HG03521 (cell line): ENCODE results near the gene PDILT.

Experiments
- ATAC-seq: cut with Tn5 transposase; IDR thresholded peaks from one replicate; pipeline ENCODE4 v1.9.1; 2021; ENCODE audit warnings: mild to moderate bottlenecking, moderate library complexity; ENCODE audit not compliant: unreplicated experiment

PDILT gene

GRCh38 chr16:20409398-20410120 lies 5.0 kb upstream of the PDILT start, which contains the start of gene ACSM5:
ACSM5 (plus strand) TSS chr16:20409534; CDS start chr16:20411485, 1,951 bp downstream.
- peak; percentile 22 for ATAC-seq

DNA sequence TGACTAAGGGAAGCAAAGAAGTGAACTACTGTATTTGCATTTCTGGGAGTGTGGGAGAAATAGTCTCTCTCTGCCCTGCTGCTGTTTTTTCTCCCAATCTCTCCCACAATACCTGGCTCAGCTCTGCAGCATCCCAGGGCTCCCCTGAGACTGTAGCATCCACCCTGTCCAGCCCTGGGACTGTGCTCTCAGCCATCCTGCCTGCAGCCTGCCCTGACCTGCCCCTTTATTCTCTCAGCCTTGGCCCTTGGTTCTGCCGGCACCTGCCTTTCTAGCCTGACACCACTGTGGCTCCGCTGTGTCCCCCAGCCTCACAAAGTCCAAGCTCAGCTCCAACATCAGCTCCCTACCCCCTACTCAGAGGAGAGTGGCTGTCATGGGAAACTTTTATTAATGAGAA lies 1.9 kb downstream of the PDILT start:
- ATAC-seq, result no peak

DNA sequence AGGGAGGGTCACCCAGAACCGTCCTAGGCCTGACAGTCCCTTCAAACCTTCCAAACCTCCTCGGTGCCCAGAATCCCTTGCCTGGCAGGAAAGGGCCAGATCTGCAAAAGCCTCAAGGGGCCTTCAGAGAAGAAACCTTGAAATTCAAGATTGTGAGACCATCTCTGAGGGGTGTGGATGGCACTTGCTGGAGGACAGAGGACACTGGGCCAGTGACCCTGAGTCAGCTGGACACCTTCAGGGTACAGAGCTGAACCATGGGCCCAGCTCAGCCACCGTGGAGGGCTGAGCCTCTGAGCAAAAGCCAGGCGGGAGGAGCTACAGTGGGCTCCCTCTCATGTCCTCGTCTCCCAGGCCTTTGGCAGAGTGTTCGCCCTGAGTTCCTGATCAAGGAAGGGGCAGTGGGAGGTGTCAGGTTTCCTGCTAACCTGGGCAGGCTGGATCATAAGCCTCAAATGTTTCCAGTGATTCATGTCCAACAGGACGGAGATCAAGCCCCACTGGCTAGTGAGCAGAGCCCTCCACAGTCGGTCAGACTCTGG lies 3.0 kb downstream of the PDILT start:
- ATAC-seq, result no peak

DNA sequence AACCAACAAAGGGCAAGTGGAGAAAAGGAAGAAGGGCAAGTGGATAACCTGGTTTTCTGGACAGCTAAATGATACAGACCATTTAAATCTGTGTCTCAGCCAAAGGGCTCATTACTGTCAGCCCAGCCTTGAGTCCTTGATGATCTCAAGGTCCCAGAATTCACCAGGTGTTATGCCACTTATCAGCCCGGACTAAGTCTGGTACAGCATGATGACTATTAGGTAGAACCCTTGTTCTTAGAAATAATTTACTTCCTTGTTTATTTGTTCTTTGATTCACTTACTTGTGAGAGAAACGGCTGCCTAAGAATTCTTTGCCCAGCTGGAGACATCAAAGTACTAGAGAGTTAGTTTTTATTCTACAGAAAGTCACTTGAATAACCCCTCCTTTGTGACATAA lies 3.5 kb downstream of the PDILT start:
- no peak for ATAC-seq

GRCh38 chr16:20399185-20399584 lies 5.4 kb downstream of the PDILT start:
- no peak for ATAC-seq

GRCh38 chr16:20398603-20399002 lies 5.9 kb downstream of the PDILT start:
- no peak for ATAC-seq

DNA sequence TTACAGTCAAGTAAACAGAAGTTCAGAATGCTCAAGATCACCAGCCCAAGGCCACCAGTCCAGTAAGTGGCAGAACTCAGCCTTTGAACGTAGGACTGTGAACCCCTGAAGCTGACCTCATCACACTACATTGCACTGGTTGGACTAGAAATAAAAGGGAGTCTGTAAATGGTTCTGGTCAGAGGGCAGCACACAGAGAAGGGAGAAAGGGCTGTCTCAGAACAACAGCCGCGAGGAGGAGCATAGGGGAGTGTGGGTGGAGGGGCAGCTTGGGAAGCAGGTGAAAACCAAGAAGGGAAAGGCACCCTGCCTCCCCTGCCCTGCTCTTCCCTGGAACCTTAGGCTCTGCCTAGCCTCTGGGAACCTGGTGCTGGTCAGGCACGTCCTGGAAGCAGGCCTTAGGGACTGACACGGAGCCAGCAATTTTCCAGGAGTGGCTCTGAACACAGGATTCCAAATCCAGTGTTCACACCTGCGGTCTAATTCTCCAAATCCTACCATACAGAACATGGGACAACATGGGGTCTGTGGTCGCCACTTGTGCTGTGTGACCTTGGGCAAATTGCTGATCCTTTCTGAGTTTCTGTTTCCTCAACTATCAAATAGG lies 7.0 kb downstream of the PDILT start:
- ATAC-seq, result no peak

DNA sequence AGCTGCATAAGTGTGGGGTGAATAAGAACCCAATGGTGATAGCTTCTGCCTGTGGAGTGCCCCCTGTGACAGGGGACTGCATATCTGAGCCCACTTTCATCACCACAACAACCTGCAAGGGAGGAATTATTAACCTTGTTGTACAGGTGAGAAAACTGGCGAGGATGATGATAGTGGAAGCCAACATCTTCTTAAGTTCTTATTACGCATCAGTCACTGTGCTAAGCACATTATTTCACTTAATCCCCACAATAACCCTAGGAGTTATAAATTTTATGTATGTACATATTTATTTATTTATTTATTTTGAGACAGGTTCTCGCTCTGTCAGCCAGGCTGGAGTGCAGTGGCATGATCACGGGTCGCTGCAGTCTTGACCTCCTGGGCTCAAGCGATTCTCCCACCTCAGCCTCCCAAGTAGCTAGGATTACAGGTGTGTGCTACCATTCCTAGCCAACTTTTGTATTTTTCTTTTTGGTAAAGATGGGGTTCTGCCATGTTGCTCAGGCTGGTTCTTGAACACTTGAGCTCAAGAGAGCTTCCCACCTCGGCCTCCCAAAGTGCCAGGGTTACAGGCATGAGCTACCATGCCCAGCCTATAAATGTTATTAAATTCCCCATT lies 7.6 kb downstream of the PDILT start:
- ATAC-seq, result no peak

DNA sequence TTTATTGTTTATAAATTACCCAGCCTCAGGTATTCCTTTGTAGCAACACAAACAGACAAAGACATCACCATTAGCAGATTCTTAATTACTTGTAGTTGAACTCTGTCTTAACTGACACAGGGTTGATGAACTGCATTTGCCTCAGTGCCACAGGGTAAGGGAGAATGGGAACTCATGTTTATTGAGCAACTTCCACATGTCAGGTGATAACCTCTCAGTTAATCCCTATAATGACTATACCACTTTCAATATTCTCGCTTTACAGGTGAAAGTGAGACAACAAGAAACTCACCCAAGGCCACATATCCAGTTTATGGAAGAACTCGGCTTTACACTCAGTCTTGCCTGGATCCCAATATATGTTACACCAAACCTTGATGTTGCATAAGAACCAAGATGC lies 8.6 kb downstream of the PDILT start:
- ATAC-seq, result no peak

GRCh38 chr16:20393801-20394577 lies 10.5 kb downstream of the PDILT start:
- no peak for ATAC-seq

- no peak for ATAC-seq
These were observed 13.5 kb downstream of the PDILT start for GRCh38 chr16:20391045-20391444.

- no peak for ATAC-seq
These were observed 15.7 kb downstream of the PDILT start for GRCh38 chr16:20388854-20389253.

- no peak for ATAC-seq
These were observed 16.6 kb downstream of the PDILT start for GRCh38 chr16:20387978-20388377.

GRCh38 chr16:20385844-20386832 lies 18.4 kb downstream of the PDILT start:
- ATAC-seq, result no peak

- peak; percentile 74 for ATAC-seq
These were observed 21.2 kb downstream of the PDILT start for GRCh38 chr16:20383106-20384029.

DNA sequence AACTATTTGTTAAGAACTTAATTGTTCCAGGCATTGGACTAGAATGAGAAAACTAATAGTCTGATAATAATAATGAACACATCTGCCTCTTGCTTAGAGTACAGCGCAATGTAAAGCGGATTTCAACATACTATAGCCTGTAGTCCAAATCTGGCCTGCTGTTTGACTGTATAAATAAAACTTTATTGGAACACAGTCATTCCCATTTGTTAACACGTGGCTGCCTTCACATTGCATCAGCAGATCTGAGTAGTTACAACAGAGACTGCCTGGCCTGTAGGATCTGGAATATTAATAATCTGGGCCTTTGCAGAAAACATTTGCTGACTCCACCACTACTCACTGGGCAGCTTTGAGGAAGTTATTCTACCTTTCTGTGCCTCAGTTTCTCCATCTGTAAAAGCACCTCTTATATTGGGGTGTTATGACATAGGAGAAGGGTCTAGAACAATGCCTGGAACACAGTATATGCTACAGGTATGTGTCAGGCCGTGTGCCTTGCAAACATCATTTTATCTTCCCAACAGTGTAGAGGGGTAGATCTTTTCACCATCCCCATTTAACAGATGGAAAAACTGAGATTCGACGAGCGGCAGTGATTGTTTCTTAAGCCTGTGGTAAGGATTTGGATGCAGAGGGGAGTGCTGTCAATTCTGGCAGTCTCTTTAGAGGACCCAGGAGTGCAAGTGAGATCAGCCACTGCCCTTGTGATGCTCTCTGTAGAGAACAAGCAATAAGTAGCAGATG lies 22.2 kb downstream of the PDILT start:
- no peak for ATAC-seq

DNA sequence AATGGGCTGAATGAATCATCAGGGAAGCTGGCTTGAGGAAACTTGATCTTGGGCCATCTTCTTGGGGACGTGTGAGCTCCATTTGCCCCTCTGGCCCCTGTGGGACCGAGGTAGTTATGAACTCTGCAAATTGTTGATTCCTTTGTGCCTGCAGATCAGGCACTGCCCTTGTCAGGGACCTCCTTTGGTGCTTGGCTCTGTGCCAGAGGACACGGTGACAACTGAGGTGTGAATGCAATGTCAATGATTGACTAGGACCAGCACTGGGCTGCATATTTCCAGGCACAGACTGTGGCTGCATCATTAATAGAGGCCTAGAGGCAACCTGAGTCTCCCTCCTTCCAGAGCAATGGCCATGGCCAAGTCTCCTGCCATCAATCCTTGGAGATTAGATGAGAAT lies 23.8 kb downstream of the PDILT start:
- ATAC-seq, result no peak

DNA sequence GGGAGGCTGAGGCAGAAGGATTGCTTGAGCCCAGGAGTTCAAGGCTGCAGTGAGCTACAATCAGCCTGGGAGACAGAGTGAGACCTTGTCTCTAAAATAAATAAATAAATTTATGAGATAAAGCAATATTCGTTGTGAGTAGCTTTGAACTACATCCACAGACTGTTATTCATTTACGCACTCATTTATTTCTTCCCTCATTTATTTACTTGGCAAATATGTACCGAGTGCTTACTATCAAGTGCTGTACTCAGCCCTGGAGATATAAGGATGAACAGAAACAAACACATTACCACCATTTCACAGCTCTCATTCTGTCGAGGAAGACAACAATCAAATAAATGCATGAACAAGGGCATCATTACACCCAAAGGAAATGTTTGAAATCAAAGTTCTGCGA lies 27.4 kb downstream of the PDILT start:
- no peak for ATAC-seq
